ENCODE results near the gene METTL1. TPM values are rescaled to one million over a fixed set of nuclear protein-coding genes. Genes with fewer than 3 reads are reported as not detected.

METTL1 gene
- total and polyA plus RNA-seq, 2 donors (not counting 1 experiment from before 2014, with no cell fraction given): 9.1 to 9.2 TPM

GRCh38 chr12:57802607-57803006, 30.7 kb upstream of the METTL1 start:
- no peaks in the 10 kb centered on the region for H3K9me3 Mint-ChIP-seq (ENCODE audit: insufficient read depth)
- H3K4me3 Mint-ChIP-seq: no peak overlapping the region
- no peaks in the 10 kb centered on the region for H3K27me3 Mint-ChIP-seq
- ChIA-PET CTCF (interaction anchor here (0.7 to 9.6 kb wide), 20 partner anchors 8 to 106 kb away, joined by 3 to 121 read pairs (median 6); partner anchors contain the start of genes AVIL and TSFM), POLR2A (no interaction called here)
- no peak for TF ChIP-seq CTCF (IDR thresholded peaks at IDR 0.05)
- TF ChIP-seq EZH2 (IDR thresholded peaks at IDR 0.05; ENCODE audit: borderline replicate concordance, insufficient read depth, low read depth, low read length, poor library complexity, severe bottlenecking): no peak
- Histone ChIP-seq H4K20me1 (ENCODE audit: control insufficient read depth, insufficient read depth, low read length, poor library complexity, severe bottlenecking) (no peaks in the 10 kb centered on the region), H3K4me2 (replicated peaks; ENCODE audit: low read depth, low read length, poor library complexity, severe bottlenecking) (no peak overlapping the region), H3K36me3 (replicated peaks in 1 of 2; ENCODE audit: control extremely low read depth in 1 of 2, control insufficient read depth in 1 of 2, extremely low read depth in 1 of 2, insufficient read depth in 2 of 2, low read length in 1 of 2) (peaks cover 0 to 28% of the 10 kb centered on the region in 2 experiments), H3K4me1 (ENCODE audit: control insufficient read depth in 2 of 2, insufficient read depth in 2 of 2, low read length in 2 of 2) (no peaks in the 10 kb centered on the region), H3K9me3 (ENCODE audit: control extremely low read depth in 1 of 3, control insufficient read depth in 2 of 3, insufficient read depth in 1 of 3, low read length in 2 of 3) (no peaks in the 10 kb centered on the region), H2AFZ (ENCODE audit: insufficient read depth, low read depth, low read length, poor library complexity, severe bottlenecking) (no peak overlapping the region), H3K27ac (ENCODE audit: low read length in 2 of 2) (no peak overlapping the region), H3K27me3 (replicated peaks in 1 of 4; ENCODE audit: control extremely low read depth in 1 of 4, control insufficient read depth in 3 of 4, insufficient read depth in 4 of 4, low read length in 3 of 4) (no peaks in the 10 kb centered on the region), H3K9ac (ENCODE audit: low read length) (no peak overlapping the region), H3K4me3 (ENCODE audit: control extremely low read depth in 1 of 5, extremely low read depth in 1 of 5, insufficient read depth in 1 of 5, low read depth in 2 of 5, low read length in 4 of 5) (no peak overlapping the region), H3K79me2 (ENCODE audit: control insufficient read depth, insufficient read depth, low read length) (no peaks in the 10 kb centered on the region)
- no CpG with 5 or more reads among the region's 1 CpG for WGBS (ENCODE audit: insufficient coverage)
- no peak for DNase-seq
- H3K4me1 Mint-ChIP-seq: no peaks in the 10 kb centered on the region
- ATAC-seq (ENCODE audit: low read depth): no peak
- no peak overlapping the region for H3K27ac Mint-ChIP-seq
- intact Hi-C loops (cut with micrococcal nuclease): loop anchor here (1.0 kb wide), 1 partner anchor 103 kb away; no protein-coding TSS in a partner anchor

DNA sequence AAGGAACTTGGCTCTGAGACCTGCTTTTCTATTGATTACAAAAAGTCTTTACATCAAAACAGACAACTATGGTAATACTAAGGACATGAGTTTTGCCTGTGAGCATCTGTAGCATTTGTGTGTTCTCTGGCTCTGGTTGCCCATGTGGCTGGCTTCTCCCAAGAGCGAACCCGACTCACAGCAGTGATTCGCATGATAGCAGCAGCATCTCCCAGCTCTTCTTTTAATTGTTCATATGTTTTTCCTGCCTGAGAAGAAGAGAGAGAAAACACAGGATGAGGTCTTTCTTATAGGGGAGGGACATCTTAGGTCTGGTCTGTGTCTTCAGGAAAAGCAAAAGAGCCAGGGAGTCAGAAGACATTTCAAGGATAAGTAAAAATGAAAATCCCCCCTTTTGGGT, 29.1 kb upstream of the METTL1 start:
- Histone ChIP-seq H3K4me3 (ENCODE audit: control extremely low read depth in 1 of 5, extremely low read depth in 1 of 5, insufficient read depth in 1 of 5, low read depth in 2 of 5, low read length in 4 of 5) (no peak overlapping the region), H2AFZ (ENCODE audit: insufficient read depth, low read depth, low read length, poor library complexity, severe bottlenecking) (no peak overlapping the region), H3K4me1 (ENCODE audit: control insufficient read depth in 2 of 2, insufficient read depth in 2 of 2, low read length in 2 of 2) (no peaks in the 10 kb centered on the region), H4K20me1 (ENCODE audit: control insufficient read depth, insufficient read depth, low read length, poor library complexity, severe bottlenecking) (no peaks in the 10 kb centered on the region), H3K9me3 (ENCODE audit: control extremely low read depth in 1 of 3, control insufficient read depth in 2 of 3, insufficient read depth in 1 of 3, low read length in 2 of 3) (no peaks in the 10 kb centered on the region), H3K27me3 (replicated peaks in 1 of 4; ENCODE audit: control extremely low read depth in 1 of 4, control insufficient read depth in 3 of 4, insufficient read depth in 4 of 4, low read length in 3 of 4) (no peaks in the 10 kb centered on the region), H3K4me2 (replicated peaks; ENCODE audit: low read depth, low read length, poor library complexity, severe bottlenecking) (no peak overlapping the region), H3K36me3 (replicated peaks in 1 of 2; ENCODE audit: control extremely low read depth in 1 of 2, control insufficient read depth in 1 of 2, extremely low read depth in 1 of 2, insufficient read depth in 2 of 2, low read length in 1 of 2) (peaks cover 0 to 33% of the 10 kb centered on the region in 2 experiments), H3K79me2 (ENCODE audit: control insufficient read depth, insufficient read depth, low read length) (no peaks in the 10 kb centered on the region), H3K27ac (ENCODE audit: low read length in 2 of 2) (no peak overlapping the region), H3K9ac (ENCODE audit: low read length) (no peak overlapping the region)
- Mint-ChIP-seq H3K9me3 (ENCODE audit: insufficient read depth) (no peaks in the 10 kb centered on the region), H3K27me3 (no peaks in the 10 kb centered on the region), H3K4me3 (no peak overlapping the region), H3K4me1 (no peaks in the 10 kb centered on the region), H3K27ac (no peak overlapping the region)
- ChIA-PET POLR2A (no interaction called here), CTCF (interaction anchor here (0.9 to 9.6 kb wide), 5 partner anchors 17 to 103 kb away, joined by 3 to 121 read pairs (median 9); partner anchors contain the start of gene AVIL)
- DNase-seq (no peak), ATAC-seq (ENCODE audit: low read depth) (no peak)
- no CpG with 5 or more reads among the region's 3 CpGs for WGBS (ENCODE audit: insufficient coverage)
- TF ChIP-seq EZH2 (IDR thresholded peaks at IDR 0.05; ENCODE audit: borderline replicate concordance, insufficient read depth, low read depth, low read length, poor library complexity, severe bottlenecking) (no peak), CTCF (IDR thresholded peaks at IDR 0.05) (no peak)
- intact Hi-C loops (cut with micrococcal nuclease): no loop called here
